GM18517 (cell line): ENCODE results near the gene FTH1.

Experiments
- ATAC-seq: cut with Tn5 transposase; IDR thresholded peaks from one replicate; pipeline ENCODE4 v1.9.1; 2021; ENCODE audit warnings: mild to moderate bottlenecking, moderate library complexity; ENCODE audit not compliant: unreplicated experiment

Gene FTH1

DNA sequence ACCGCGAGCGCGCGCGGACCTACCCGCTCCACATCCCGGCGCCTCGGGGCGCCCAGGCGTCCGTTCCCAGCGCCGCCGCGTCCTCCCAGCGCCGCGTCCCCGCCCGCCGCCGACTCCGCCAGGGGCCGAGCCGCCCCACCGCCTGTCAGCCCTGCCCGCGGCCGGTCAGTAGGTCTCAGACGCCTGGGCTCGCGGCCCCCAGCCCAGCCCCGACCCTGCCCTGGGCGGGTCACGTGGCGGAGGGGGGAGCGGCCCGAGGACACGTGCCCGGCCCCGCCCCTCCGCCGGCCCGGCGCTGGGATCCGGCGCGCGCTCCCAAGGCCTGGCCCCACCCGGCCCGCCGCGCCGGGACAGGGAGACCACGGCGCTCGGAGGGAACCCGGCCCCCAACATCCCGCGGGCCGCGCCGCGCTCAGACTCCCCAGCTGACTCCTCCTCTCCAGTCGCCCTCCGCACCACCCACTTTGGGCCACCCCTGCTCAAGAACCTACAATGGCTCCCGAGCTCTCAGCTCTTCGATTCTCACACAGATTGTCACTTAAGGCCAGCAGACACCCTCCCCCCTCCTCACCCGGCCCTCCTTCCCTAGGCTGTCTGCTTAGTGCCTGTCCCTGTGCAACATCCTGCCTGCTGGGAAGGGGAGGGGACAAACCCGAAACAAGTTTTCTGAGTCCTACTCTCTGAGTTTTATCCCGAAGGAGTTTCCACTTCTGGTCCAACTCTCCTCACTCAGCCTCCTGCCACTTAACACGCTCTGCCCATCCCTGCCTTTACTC lies 49.9 kb downstream of the FTH1 start, which contains the start of gene RAB3IL1:
Gene RAB3IL1, minus strand, starts transcription at position 233 of the 776 bp plus-strand sequence. Its CDS starts 199 bp downstream, at position 34.
- ATAC-seq: no peak

DNA sequence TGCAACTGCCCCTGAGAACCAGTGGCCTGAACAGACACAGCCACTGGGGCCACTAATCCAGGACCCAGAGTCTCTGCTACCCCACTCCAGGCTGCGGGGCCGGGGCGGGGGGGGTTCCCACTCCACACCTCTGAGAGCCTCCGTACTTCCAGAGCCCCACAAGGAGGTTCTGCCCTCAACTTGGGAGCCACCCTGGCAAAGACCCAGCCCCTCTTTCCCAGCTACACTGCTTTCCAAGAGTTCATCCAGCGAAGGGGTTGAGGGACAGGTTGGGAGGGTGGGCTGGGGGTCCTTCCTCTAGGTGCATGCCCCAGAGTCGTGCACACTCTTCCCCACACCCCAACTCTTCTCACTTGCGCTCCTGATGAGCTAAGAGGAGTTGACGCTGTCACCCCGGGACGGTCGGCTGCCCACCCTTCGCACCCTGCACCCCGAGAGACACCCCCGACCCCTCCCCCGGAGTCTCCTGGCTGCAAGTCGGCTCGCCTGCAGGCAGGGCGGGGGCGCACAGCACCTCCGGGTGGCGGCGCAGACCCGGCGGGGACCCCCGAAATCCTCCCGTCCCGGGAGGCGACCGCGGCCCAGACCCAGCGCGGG lies 50.6 kb downstream of the FTH1 start:
- no peak for ATAC-seq

DNA sequence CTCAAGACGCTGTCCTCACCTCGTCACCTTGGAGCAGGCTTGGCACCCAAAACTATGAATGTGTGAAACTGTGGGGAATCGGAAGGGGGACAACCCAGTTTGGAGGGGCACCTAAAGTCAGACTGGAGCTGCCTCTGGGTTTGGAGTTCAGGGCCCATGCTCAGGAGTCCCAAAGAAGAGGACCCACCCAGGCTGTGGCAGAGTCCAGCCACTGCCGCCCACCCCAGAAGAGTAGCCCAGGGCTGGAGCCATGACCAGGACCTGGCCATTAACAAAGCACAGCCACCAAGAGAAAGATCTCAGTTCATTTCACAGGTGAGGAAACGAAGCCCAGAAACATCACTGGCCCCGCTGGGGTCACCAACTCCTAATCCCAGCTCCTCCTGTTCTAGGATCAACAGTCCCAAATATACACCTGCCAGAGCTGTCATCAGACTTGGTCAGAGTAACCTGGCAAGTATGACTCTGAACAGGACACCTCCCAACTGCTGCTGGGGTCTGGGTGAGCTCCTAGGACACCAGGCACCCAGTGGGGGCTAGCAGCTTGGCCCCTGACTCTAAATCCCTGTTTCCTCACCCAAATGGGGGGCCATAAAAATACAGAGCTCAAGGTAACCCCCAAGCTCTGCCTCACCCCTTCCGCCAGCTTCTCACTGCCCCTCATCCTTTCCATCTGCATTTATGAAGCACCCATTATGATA lies 52.8 kb downstream of the FTH1 start:
- ATAC-seq: no peak
